Adipocyte (in vitro differentiated cells): Measurements from ENCODE around the gene OR2T2.
"Not testable (repeated sequence)": the region's sequence is repeated elsewhere in the genome, so short reads cannot be mapped to it uniquely, and the experiment has no call there.

Experiments used
- DNase-seq: peaks from one replicate; pipeline ENCODE4 v3.0.0-alpha.2; 2015; ENCODE audit warnings: low read depth
- H3K27me3 ChIP-seq: replicated peaks from 2 replicates; pipeline ENCODE4 v1.7.0; 2013; ENCODE audit warnings: mild to moderate bottlenecking, low read length, moderate library complexity; ENCODE audit not compliant: control insufficient read depth, insufficient read depth
- H3K36me3 ChIP-seq: 2 replicates; pipeline ENCODE4 v1.7.0; 2013; ENCODE audit warnings: low read length, mild to moderate bottlenecking, moderate library complexity; ENCODE audit not compliant: control insufficient read depth, insufficient read depth, severe bottlenecking
- H3K4me1 ChIP-seq: 2 replicates; pipeline ENCODE4 v1.7.0; 2013; ENCODE audit warnings: mild to moderate bottlenecking, low read length, moderate library complexity; ENCODE audit not compliant: control insufficient read depth, insufficient read depth
- H3K4me3 ChIP-seq: 2 replicates; pipeline ENCODE4 v1.7.0; 2013; ENCODE audit warnings: mild to moderate bottlenecking, low read length, moderate library complexity
- H3K9ac ChIP-seq: 2 replicates; pipeline ENCODE4 v1.7.0; 2013; ENCODE audit warnings: mild to moderate bottlenecking, low read length, moderate library complexity
- H3K9me3 ChIP-seq: 2 replicates; pipeline ENCODE4 v1.7.0; 2013; ENCODE audit warnings: mild to moderate bottlenecking, low read length, moderate library complexity; ENCODE audit not compliant: control insufficient read depth

OR2T2 gene

GRCh38 chr1:248433811-248434415 is 11.5 kb upstream of the OR2T2 start:
- not testable (repeated sequence) for H3K36me3 ChIP-seq, DNase-seq

GRCh38 chr1:248434913-248435312 is 10.5 kb upstream of the OR2T2 start:
- H3K27me3 ChIP-seq, H3K9me3 ChIP-seq, DNase-seq: not testable (repeated sequence)

More at GRCh38 chr1:248433811-248434415, 11.5 kb upstream of the OR2T2 start:
- H3K9ac ChIP-seq, H3K27me3 ChIP-seq, H3K9me3 ChIP-seq, H3K4me1 ChIP-seq, H3K4me3 ChIP-seq: not testable (repeated sequence)

GRCh38 chr1:248436303-248436702 is 9.1 kb upstream of the OR2T2 start:
- not testable (repeated sequence) for H3K4me3 ChIP-seq, H3K36me3 ChIP-seq, H3K9me3 ChIP-seq, H3K4me1 ChIP-seq, H3K9ac ChIP-seq, DNase-seq, H3K27me3 ChIP-seq

More at GRCh38 chr1:248434913-248435312, 10.5 kb upstream of the OR2T2 start:
- not testable (repeated sequence) for H3K9ac ChIP-seq, H3K36me3 ChIP-seq, H3K4me1 ChIP-seq, H3K4me3 ChIP-seq

GRCh38 chr1:248438668-248439067 is 6.8 kb upstream of the OR2T2 start:
- H3K4me3 ChIP-seq, DNase-seq: not testable (repeated sequence)

GRCh38 chr1:248439283-248439682 is 6.2 kb upstream of the OR2T2 start:
- not testable (repeated sequence) for H3K9me3 ChIP-seq, H3K9ac ChIP-seq

More at GRCh38 chr1:248438668-248439067, 6.8 kb upstream of the OR2T2 start:
- not testable (repeated sequence) for H3K9me3 ChIP-seq, H3K27me3 ChIP-seq, H3K9ac ChIP-seq, H3K36me3 ChIP-seq, H3K4me1 ChIP-seq

GRCh38 chr1:248442500-248443277 is 2.7 kb upstream of the OR2T2 start:
- not testable (repeated sequence) for H3K9ac ChIP-seq, DNase-seq, H3K27me3 ChIP-seq, H3K4me1 ChIP-seq, H3K36me3 ChIP-seq, H3K4me3 ChIP-seq, H3K9me3 ChIP-seq

More at GRCh38 chr1:248439283-248439682, 6.2 kb upstream of the OR2T2 start:
- DNase-seq, H3K27me3 ChIP-seq, H3K4me1 ChIP-seq, H3K4me3 ChIP-seq, H3K36me3 ChIP-seq: not testable (repeated sequence)

- H3K9me3 ChIP-seq, H3K4me3 ChIP-seq, H3K4me1 ChIP-seq, H3K9ac ChIP-seq, H3K36me3 ChIP-seq, H3K27me3 ChIP-seq, DNase-seq: not testable (repeated sequence)
Observed at GRCh38 chr1:248444603-248445002, 834 bp upstream of the OR2T2 start.

- not testable (repeated sequence) for H3K27me3 ChIP-seq, H3K36me3 ChIP-seq, H3K4me1 ChIP-seq, H3K4me3 ChIP-seq, H3K9ac ChIP-seq, DNase-seq, H3K9me3 ChIP-seq
Observed at GRCh38 chr1:248448409-248449074, 3.1 kb downstream of the OR2T2 start.

GRCh38 chr1:248449821-248450465 is 4.5 kb downstream of the OR2T2 start:
- H3K9ac ChIP-seq, H3K27me3 ChIP-seq, DNase-seq, H3K4me1 ChIP-seq, H3K36me3 ChIP-seq, H3K9me3 ChIP-seq, H3K4me3 ChIP-seq: not testable (repeated sequence)

GRCh38 chr1:248450466-248451145 is 5.2 kb downstream of the OR2T2 start:
- not testable (repeated sequence) for H3K9ac ChIP-seq, H3K27me3 ChIP-seq, H3K4me1 ChIP-seq, H3K9me3 ChIP-seq, H3K4me3 ChIP-seq, H3K36me3 ChIP-seq, DNase-seq

GRCh38 chr1:248453619-248454018 is 8.2 kb downstream of the OR2T2 start:
- not testable (repeated sequence) for H3K9ac ChIP-seq, DNase-seq

More at GRCh38 chr1:248453619-248454018, 8.2 kb downstream of the OR2T2 start:
- not testable (repeated sequence) for H3K4me1 ChIP-seq, H3K4me3 ChIP-seq, H3K9me3 ChIP-seq, H3K36me3 ChIP-seq, H3K27me3 ChIP-seq
